Fibroblast of lung (primary cell): ENCODE results near the gene KIF6. TPM values are rescaled to one million over a fixed set of nuclear protein-coding genes. Genes with fewer than 3 reads are reported as not detected.

Source experiments
- DNase-seq, 2 donors: peaks; one replicate each; pipeline versions ENCODE4 v3.0.0 to v3.0.0-alpha.2; 2010; ENCODE audit warnings: low read depth in 2 of 2
- H2AFZ ChIP-seq: 2 replicates; pipeline ENCODE4 v1.5.1; 2012; ENCODE audit warnings: low read length, control low read depth, inconsistent platforms
- H3K27ac ChIP-seq: 2 replicates; pipeline ENCODE4 v1.5.1; 2011; ENCODE audit warnings: low read length, control low read depth; ENCODE audit not compliant: insufficient read depth
- H3K27me3 ChIP-seq: 2 replicates; pipeline ENCODE4 v1.5.1; 2011; ENCODE audit warnings: mild to moderate bottlenecking, low read length; ENCODE audit not compliant: control insufficient read depth, insufficient read depth
- H3K36me3 ChIP-seq: 2 replicates; pipeline ENCODE4 v1.5.1; 2011; ENCODE audit warnings: low read length; ENCODE audit not compliant: control insufficient read depth, insufficient read depth
- H3K4me1 ChIP-seq: 2 replicates; pipeline ENCODE4 v1.5.1; 2011; ENCODE audit warnings: low read length; ENCODE audit not compliant: control insufficient read depth, insufficient read depth; ENCODE audit errors: extremely low read depth
- H3K4me2 ChIP-seq: 2 replicates; pipeline ENCODE4 v1.5.1; 2011; ENCODE audit warnings: low read length, control low read depth; ENCODE audit not compliant: insufficient read depth; ENCODE audit errors: extremely low read depth
- H3K4me3 ChIP-seq, 4 experiments: fragments of 200-600 bp in 1 of 4; sonication (generic) in 1 of 4; replicated peaks in 1 of 4; 2 replicates each; pipeline ENCODE4 v1.5.1; 2011 to 2016; ENCODE audit warnings: low read length in 4 of 4, low read depth in 3 of 4, mild to moderate bottlenecking in 3 of 4, control low read depth in 2 of 4, inconsistent platforms in 1 of 4, mixed read lengths in 1 of 4; ENCODE audit not compliant: insufficient read depth in 1 of 4; ENCODE audit errors: control extremely low read depth in 1 of 4
- H3K79me2 ChIP-seq: 2 replicates; pipeline ENCODE4 v1.5.1; 2012; ENCODE audit warnings: mild to moderate bottlenecking, low read length, inconsistent platforms; ENCODE audit not compliant: control insufficient read depth, insufficient read depth
- H3K9ac ChIP-seq: 2 replicates; pipeline ENCODE4 v1.5.1; 2011; ENCODE audit warnings: mild to moderate bottlenecking, low read length, control low read depth; ENCODE audit not compliant: insufficient read depth
- H3K9me3 ChIP-seq: 2 replicates; pipeline ENCODE4 v1.5.1; 2012; ENCODE audit warnings: low read depth, low read length; ENCODE audit not compliant: control insufficient read depth, insufficient read depth
- H4K20me1 ChIP-seq: 2 replicates; pipeline ENCODE4 v1.5.1; 2011; ENCODE audit warnings: low read length; ENCODE audit not compliant: control insufficient read depth, insufficient read depth; ENCODE audit errors: extremely low read depth
- CTCF ChIP-seq, 2 donors: IDR thresholded peaks in 1 of 2; conservative IDR thresholded peaks in 1 of 2; 1 replicate in 1 of 2; 2 replicates in 1 of 2; pipeline ENCODE4 v1.5.1; 2011 to 2012; ENCODE audit warnings: low read length in 2 of 2, control low read depth in 1 of 2, inconsistent platforms in 1 of 2, low read depth in 1 of 2, mild to moderate bottlenecking in 1 of 2
- EZH2 ChIP-seq: IDR thresholded peaks from 2 replicates; pipeline ENCODE4 v1.5.1; 2012; ENCODE audit warnings: low read length, control low read depth, mild to moderate bottlenecking; ENCODE audit errors: missing control alignments
- polyA plus RNA-seq, 2 donors: library from polyadenylated mRNA; depleted of rRNA in 1 of 2; stranded (reverse) in 1 of 2; unstranded in 1 of 2; fragments of >200 nt; gene quantifications; 2 replicates each; pipeline ENCODE4 v1.2.1, GENCODE V29; 2011 to 2012; ENCODE audit warnings: missing spikeins in 1 of 2
- total RNA-seq: library from RNA; depleted of rRNA; stranded (reverse); fragments of >200 nt; gene quantifications from 2 replicates; pipeline ENCODE4 v1.2.1, GENCODE V29; 2014

The KIF6 gene
- total and polyA plus RNA-seq, 2 donors (not counting 1 experiment from before 2014, with no cell fraction given): 0.24 to 0.83 TPM

- Histone ChIP-seq H2AFZ (no peak overlapping the region), H3K4me3 (no peak overlapping the region), H3K4me2 (no peak overlapping the region), H4K20me1 (no peaks in the 10 kb centered on the region), H3K36me3 (no peaks in the 10 kb centered on the region), H3K4me1 (no peaks in the 10 kb centered on the region), H3K9me3 (no peaks in the 10 kb centered on the region), H3K9ac (no peak overlapping the region), H3K27ac (no peak overlapping the region), H3K27me3 (no peaks in the 10 kb centered on the region), H3K79me2 (no peaks in the 10 kb centered on the region)
- no peak for TF ChIP-seq CTCF (conservative IDR thresholded peaks at IDR 0.05 in 1 of 2, IDR thresholded peaks at IDR 0.05 in 1 of 2; ENCODE audit: low read depth in 1 of 2, low read length in 2 of 2)
- TF ChIP-seq EZH2: no peak
- no peak for DNase-seq
These were observed 307.8 kb downstream of the KIF6 start for GRCh38 chr6:39417440-39417839.

- Histone ChIP-seq H3K9me3 (no peaks in the 10 kb centered on the region), H3K27ac (no peak overlapping the region)
- peak in 1 of 2 donors; percentile 80 for DNase-seq
These were observed 308.5 kb downstream of the KIF6 start for GRCh38 chr6:39416728-39417127.

GRCh38 chr6:39416026-39416425 lies 309.2 kb downstream of the KIF6 start:
- Histone ChIP-seq H2AFZ (no peak overlapping the region), H3K9me3 (no peaks in the 10 kb centered on the region), H3K4me1 (no peaks in the 10 kb centered on the region), H3K36me3 (no peaks in the 10 kb centered on the region), H4K20me1 (no peaks in the 10 kb centered on the region), H3K27me3 (no peaks in the 10 kb centered on the region), H3K27ac (no peak overlapping the region), H3K79me2 (no peaks in the 10 kb centered on the region), H3K4me3 (no peak overlapping the region), H3K9ac (no peak overlapping the region), H3K4me2 (no peak overlapping the region)
- no peak for TF ChIP-seq EZH2
- TF ChIP-seq CTCF (conservative IDR thresholded peaks at IDR 0.05 in 1 of 2, IDR thresholded peaks at IDR 0.05 in 1 of 2; ENCODE audit: low read depth in 1 of 2, low read length in 2 of 2): no peak
- no peak for DNase-seq

More at GRCh38 chr6:39416728-39417127, 308.5 kb downstream of the KIF6 start:
- Histone ChIP-seq H3K79me2 (no peaks in the 10 kb centered on the region), H3K27me3 (no peaks in the 10 kb centered on the region), H4K20me1 (no peaks in the 10 kb centered on the region), H3K36me3 (no peaks in the 10 kb centered on the region), H3K9ac (no peak overlapping the region), H2AFZ (no peak overlapping the region), H3K4me2 (no peak overlapping the region), H3K4me3 (no peak overlapping the region), H3K4me1 (no peaks in the 10 kb centered on the region)
- TF ChIP-seq EZH2 (no peak), CTCF (conservative IDR thresholded peaks at IDR 0.05 in 1 of 2, IDR thresholded peaks at IDR 0.05 in 1 of 2; ENCODE audit: low read depth in 1 of 2, low read length in 2 of 2) (no peak)
